Neuron (in vitro differentiated cells): ENCODE measurements around the gene KDM6B.
"Not testable (repeated sequence)": the region's sequence is repeated elsewhere in the genome, so short reads cannot be mapped to it uniquely, and the experiment has no call there.

ENCODE experiments used
- H2AFZ ChIP-seq: one replicate; pipeline ENCODE4 v1.6.1; 2013; ENCODE audit warnings: low read depth, mild to moderate bottlenecking, inconsistent platforms, low read length, moderate library complexity
- H3K27me3 ChIP-seq: one replicate; pipeline ENCODE4 v1.6.1; 2013; ENCODE audit warnings: low read length; ENCODE audit not compliant: insufficient read depth
- H3K36me3 ChIP-seq: one replicate; pipeline ENCODE4 v1.6.1; 2013; ENCODE audit warnings: low read length; ENCODE audit not compliant: insufficient read depth
- H3K4me1 ChIP-seq: one replicate; pipeline ENCODE4 v1.6.1; 2013; ENCODE audit warnings: low read length; ENCODE audit not compliant: insufficient read depth
- H3K4me3 ChIP-seq: 2 replicates; pipeline ENCODE4 v1.5.1; 2013; ENCODE audit warnings: mild to moderate bottlenecking, low read length, moderate library complexity
- H3K9me3 ChIP-seq: one replicate; pipeline ENCODE4 v1.6.1; 2013; ENCODE audit warnings: low read length

Gene KDM6B

GRCh38 chr17:7854851-7855659, 21.0 kb downstream of the KDM6B start, which contains the start of gene TMEM88:
TMEM88 (plus strand) TSS chr17:7855066; CDS start chr17:7855075, 9 bp downstream.
- H3K27me3 ChIP-seq, result no peaks in the 10 kb centered on the region
- H3K4me3 ChIP-seq, result peak within 1 kb of the TSS; percentile 58
- no peaks in the 10 kb centered on the region for H3K9me3 ChIP-seq
- peaks cover 39% of the 10 kb centered on the region for H3K4me1 ChIP-seq
- H2AFZ ChIP-seq, result no peak within 1 kb of the TSS
- peaks cover 34% of the 10 kb centered on the region for H3K36me3 ChIP-seq

DNA sequence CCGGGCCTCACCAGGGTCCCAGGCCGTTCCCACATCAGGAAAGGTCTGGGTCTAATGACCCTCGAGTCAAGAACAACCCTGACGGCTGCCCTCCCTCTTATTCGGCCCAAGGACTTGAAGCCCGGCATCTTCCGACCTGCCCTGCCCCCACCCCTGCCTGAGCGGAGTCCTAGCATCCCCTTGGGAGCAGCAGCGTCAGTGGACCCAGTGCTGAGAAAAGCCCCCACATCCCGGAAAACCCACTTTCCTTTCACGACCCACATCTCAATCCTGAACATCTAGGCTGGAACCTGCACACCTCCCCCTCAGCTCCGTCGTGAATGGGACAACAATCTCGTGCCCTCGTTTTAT, 21.6 kb downstream of the KDM6B start:
- H2AFZ ChIP-seq, result no peak overlapping the region
- H3K27me3 ChIP-seq, result no peaks in the 10 kb centered on the region
- H3K4me3 ChIP-seq, result peak overlapping the region; percentile 58
- no peaks in the 10 kb centered on the region for H3K9me3 ChIP-seq
- peaks cover 39% of the 10 kb centered on the region for H3K4me1 ChIP-seq
- H3K36me3 ChIP-seq, result peaks cover 29% of the 10 kb centered on the region

DNA sequence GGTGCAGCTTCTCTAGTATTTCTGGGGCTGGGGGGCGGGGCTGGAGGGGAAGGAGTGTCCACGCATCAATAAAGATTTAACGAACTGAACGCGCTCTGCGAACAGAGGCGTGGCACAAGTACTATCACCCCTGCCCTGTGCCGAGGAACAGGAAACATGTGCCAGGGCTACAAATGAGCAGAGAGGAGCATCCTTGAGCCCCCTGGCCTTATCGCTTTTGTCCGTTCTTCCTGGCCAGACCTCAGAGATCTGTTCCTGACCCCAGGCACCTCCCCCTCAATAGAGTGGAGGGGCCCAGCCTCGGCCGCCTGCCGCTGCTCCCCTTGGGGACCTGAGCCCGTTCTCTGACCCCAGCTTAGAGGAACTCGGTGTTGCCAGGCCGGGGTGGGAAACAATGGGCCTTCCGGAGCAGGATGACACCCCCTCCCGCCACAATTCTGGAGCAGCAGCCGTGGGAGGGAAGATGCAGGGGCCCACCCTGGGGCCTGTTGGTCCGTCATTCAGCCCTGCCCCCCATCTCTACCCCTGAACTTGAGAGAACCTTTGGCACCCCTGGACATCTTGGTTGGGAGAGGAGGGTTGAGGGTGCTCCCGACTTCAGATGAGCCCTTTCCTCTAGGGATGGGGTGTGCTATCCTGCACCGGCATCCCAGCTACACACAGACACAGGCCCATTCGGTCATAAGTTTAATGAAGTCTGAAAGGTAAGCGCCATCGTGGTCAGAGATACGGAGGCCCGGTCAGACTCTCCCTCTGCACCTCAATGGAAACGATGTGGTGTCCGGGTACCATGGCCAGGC, 22.2 kb downstream of the KDM6B start:
- H3K27me3 ChIP-seq, result no peaks in the 10 kb centered on the region
- peaks cover 23% of the 10 kb centered on the region for H3K36me3 ChIP-seq
- no peak overlapping the region for H2AFZ ChIP-seq
- no peaks in the 10 kb centered on the region for H3K9me3 ChIP-seq
- H3K4me3 ChIP-seq, result peak overlapping the region; percentile 58
- peaks cover 39% of the 10 kb centered on the region for H3K4me1 ChIP-seq

GRCh38 chr17:7856811-7857712, 23.0 kb downstream of the KDM6B start, which contains the start of gene NAA38:
NAA38 (minus strand) TSS chr17:7857559; CDS start chr17:7857463, 96 bp downstream.
- H3K4me1 ChIP-seq, result peaks cover 37% of the 10 kb centered on the region
- H3K9me3 ChIP-seq, result no peaks in the 10 kb centered on the region
- peaks cover 19% of the 10 kb centered on the region for H3K36me3 ChIP-seq
- H3K4me3 ChIP-seq, result peak within 1 kb of the TSS; percentile 58
- H2AFZ ChIP-seq, result no peak within 1 kb of the TSS
- no peaks in the 10 kb centered on the region for H3K27me3 ChIP-seq

- Histone ChIP-seq H3K27me3 (no peaks in the 10 kb centered on the region), H3K36me3 (peaks cover 12% of the 10 kb centered on the region)
These were observed 23.9 kb downstream of the KDM6B start, which contains the start of gene CYB5D1 for GRCh38 chr17:7857713-7858521. CYB5D1 (plus strand) TSS chr17:7858003; CDS start chr17:7858135, 132 bp downstream.

DNA sequence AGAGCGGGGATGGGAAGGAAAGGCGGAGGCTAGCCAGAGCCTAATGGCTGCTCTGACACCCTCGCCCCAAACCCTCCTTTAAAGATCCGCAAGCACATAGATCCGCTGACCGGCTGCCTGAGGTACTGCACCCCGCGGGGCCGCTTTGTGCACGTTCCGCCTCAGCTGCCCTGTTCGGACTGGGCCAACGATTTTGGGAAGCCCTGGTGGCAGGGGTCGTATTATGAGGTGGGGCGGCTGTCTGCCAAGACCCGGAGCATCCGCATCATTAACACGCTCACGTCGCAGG, 24.4 kb downstream of the KDM6B start:
- Histone ChIP-seq H3K9me3 (no peaks in the 10 kb centered on the region), H2AFZ (no peak overlapping the region), H3K4me3 (peak overlapping the region; percentile 58), H3K36me3 (peaks cover 9% of the 10 kb centered on the region), H3K27me3 (no peaks in the 10 kb centered on the region), H3K4me1 (peaks cover 37% of the 10 kb centered on the region)

More at GRCh38 chr17:7857713-7858521, 23.9 kb downstream of the KDM6B start, which contains the start of gene CYB5D1:
- H2AFZ ChIP-seq, result no peak within 1 kb of the TSS
- H3K4me1 ChIP-seq, result peaks cover 37% of the 10 kb centered on the region
- H3K4me3 ChIP-seq, result peak within 1 kb of the TSS; percentile 58
- H3K9me3 ChIP-seq, result no peaks in the 10 kb centered on the region

GRCh38 chr17:7859028-7859427, 25.0 kb downstream of the KDM6B start:
- Histone ChIP-seq H3K4me3 (peak overlapping the region; percentile 58), H3K36me3 (peaks cover 12% of the 10 kb centered on the region), H2AFZ (no peak overlapping the region), H3K27me3 (no peaks in the 10 kb centered on the region), H3K9me3 (no peaks in the 10 kb centered on the region), H3K4me1 (peaks cover 37% of the 10 kb centered on the region)

GRCh38 chr17:7862692-7863437, 28.8 kb downstream of the KDM6B start:
- no peak overlapping the region for H2AFZ ChIP-seq
- no peaks in the 10 kb centered on the region for H3K9me3 ChIP-seq
- H3K27me3 ChIP-seq, result no peaks in the 10 kb centered on the region
- peaks cover 13% of the 10 kb centered on the region for H3K4me1 ChIP-seq
- H3K36me3 ChIP-seq, result peaks cover 22% of the 10 kb centered on the region
- H3K4me3 ChIP-seq, result no peak overlapping the region

GRCh38 chr17:7864384-7864783, 30.4 kb downstream of the KDM6B start:
- H3K9me3 ChIP-seq, H2AFZ ChIP-seq, H3K27me3 ChIP-seq, H3K4me3 ChIP-seq, H3K4me1 ChIP-seq: not testable (repeated sequence)
- peaks cover 27% of the 10 kb centered on the region for H3K36me3 ChIP-seq

DNA sequence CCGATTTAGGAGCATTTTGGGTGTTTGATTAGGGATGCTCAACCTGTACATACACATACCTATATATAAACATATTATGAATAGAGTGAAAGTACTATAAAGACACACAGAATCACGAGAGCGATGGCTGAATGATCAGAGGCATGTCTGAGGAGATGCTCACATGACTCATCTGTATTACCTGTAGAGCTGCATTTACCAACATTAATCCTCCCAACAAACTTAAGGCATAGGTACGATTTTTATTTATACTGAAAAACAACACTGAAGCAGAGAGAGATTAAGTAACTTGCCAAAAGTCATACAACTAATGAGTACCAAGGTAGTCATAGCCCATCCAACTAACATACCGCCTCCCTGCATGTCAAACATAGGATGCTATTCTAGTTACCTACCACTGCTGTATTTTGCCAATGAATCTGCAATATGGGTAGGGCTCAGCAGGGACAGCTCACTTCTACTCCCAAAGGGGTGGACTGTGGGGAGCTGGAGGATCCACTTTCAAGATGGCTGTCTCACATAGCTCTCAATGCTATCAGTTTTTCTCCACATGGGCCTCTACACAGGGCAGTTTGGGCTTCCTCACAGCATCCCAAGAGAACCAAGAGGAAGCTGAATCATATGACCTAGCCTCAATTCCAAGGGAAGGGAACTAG, 31.1 kb downstream of the KDM6B start:
- H2AFZ ChIP-seq, result no peak overlapping the region
- no peaks in the 10 kb centered on the region for H3K27me3 ChIP-seq
- no peak overlapping the region for H3K4me3 ChIP-seq
- peaks cover 28% of the 10 kb centered on the region for H3K36me3 ChIP-seq
- H3K9me3 ChIP-seq, result no peaks in the 10 kb centered on the region
- no peaks in the 10 kb centered on the region for H3K4me1 ChIP-seq

- Histone ChIP-seq H3K4me3 (no peak overlapping the region), H3K4me1 (no peaks in the 10 kb centered on the region), H2AFZ (no peak overlapping the region), H3K36me3 (peaks cover 31% of the 10 kb centered on the region), H3K27me3 (no peaks in the 10 kb centered on the region), H3K9me3 (no peaks in the 10 kb centered on the region)
These were observed 33.9 kb downstream of the KDM6B start for GRCh38 chr17:7867881-7868329.
